22Rv1 (cell line): ENCODE measurements around the gene GNB5.

ENCODE experiments used
- CTCF ChIP-seq: fragments of 450-650 bp; IDR thresholded peaks from 2 replicates; pipeline ENCODE4 v1.5.1; 2017; ENCODE audit warnings: mild to moderate bottlenecking
- ZFX ChIP-seq: fragments of 450-650 bp; IDR thresholded peaks from 2 replicates; pipeline ENCODE4 v1.6.1; 2017; ENCODE audit warnings: antibody characterized with exemption, borderline replicate concordance

GRCh38 chr15:52163321-52164190, 27.6 kb downstream of the GNB5 start:
- TF ChIP-seq CTCF (peak; percentile 36), ZFX (no peak)
